Sciatic nerve (tissue), 2 donors: ENCODE results near the gene PCF11. TPM values are rescaled to one million over a fixed set of nuclear protein-coding genes. Genes with fewer than 3 reads are reported as not detected.

Experiments used
- ATAC-seq: fragments of 200-7000 bp; cut with Tn5 transposase; one replicate; pipeline ENCODE4 v1.9.1; 2020; ENCODE audit warnings: mild to moderate bottlenecking, moderate library complexity
- DNase-seq: peaks from one replicate; pipeline ENCODE4 v3.0.0-alpha.2; 2020; ENCODE audit warnings: low spot score
- intact Hi-C: fragments of 100-400 bp; cut with DNase I; formaldehyde crosslinking; loops from one replicate; pipeline ENCODE4 v1.14.2; 2022
- total RNA-seq: library from RNA; stranded (reverse); fragmentation: NEBNext Ultra II Directional; extraction: Animal tissue kit (Norgen Biotek cat#: 25700); gene quantifications from one replicate; pipeline ENCODE4 v1.2.1, GENCODE V29; 2021
- donor health status: DM: no; HTN: no; CAD: no.
- donor health status: DM: no; HTN: no; CAD: no.

Gene PCF11
- total RNA-seq, 1 donor from 2014 or later = 84.4 TPM

DNA sequence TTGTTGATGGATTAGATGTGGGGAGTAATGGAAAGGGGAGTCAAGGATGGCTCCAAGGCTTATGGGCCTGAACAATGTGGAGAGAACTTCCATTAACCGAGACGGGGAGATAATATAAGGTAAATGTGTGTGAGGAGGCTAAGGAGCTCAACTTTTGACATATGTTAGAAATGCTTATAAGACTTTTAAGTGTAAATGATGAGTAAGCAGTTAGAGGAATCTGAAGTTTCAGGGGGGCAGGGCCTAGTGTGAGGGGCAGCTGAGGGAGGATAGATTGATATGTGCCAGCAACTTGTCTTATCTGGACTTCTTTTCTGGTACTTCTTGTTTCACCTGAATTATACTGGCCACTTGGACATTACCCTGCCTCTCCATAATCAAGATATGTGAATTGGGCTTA, 66.5 kb downstream of the PCF11 start:
- no peak for ATAC-seq
- DNase-seq = no peak
- intact Hi-C loops = no loop called here

DNA sequence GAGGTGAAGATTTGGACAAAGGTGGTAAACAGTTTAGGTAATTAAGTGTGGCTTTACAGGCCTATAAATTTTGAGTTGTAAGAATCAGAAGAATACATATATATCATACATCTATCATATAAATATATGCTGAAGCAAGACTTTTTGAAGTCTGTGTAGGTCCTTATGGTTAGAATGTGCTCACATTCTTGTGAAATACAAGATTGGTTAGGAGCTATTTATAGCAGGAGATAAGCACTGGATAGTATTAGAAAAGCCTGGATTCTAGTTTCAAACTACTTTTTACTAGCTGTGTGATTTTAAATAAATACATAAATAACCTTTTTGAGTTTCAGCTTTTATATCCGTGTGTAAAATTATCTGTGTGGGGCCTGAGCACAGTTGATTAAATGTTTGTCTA, 78.9 kb downstream of the PCF11 start:
- ATAC-seq (no peak), DNase-seq (no peak)
- intact Hi-C loops = no loop called here

Other genes starting within 250 kb of the PCF11 start
- 57.1 TPM for gene RAB30, start 85.2 kb upstream of the PCF11 start, total RNA-seq
- gene ANKRD42, start 36.6 kb downstream of the PCF11 start, total RNA-seq = 10.7 TPM
- 37.2 TPM for gene CCDC90B, start 129.2 kb downstream of the PCF11 start, total RNA-seq